HG03575 (cell line): Measurements from ENCODE around the gene SRSF3.
"Not testable (repeated sequence)": the region's sequence is repeated elsewhere in the genome, so short reads cannot be mapped to it uniquely, and the experiment has no call there.

Experiments used
- ATAC-seq: cut with Tn5 transposase; IDR thresholded peaks from one replicate; pipeline ENCODE4 v1.9.1; 2021; ENCODE audit not compliant: unreplicated experiment, insufficient number of reproducible peaks, low FRiP score; ENCODE audit errors: extremely low read depth

SRSF3 gene

DNA sequence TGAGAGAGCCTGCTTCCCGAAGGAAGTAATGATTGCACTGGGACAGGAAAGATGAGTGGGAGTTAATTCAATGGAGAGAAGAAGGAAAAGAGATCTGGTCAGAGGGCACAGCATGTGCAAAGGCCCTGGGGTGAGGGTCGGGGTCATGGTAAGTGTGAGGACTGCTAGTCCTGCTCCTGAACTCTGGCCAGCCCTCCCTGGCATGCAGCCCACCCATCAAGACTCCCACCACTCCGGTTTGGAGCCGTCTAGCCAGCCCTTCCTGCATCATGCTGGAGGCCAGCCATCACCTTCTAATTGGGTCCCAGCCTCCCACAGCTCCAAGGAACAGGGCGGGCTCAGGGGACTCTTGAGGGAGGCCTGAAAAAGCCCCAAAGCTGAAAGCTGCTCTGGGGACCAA, 42.1 kb downstream of the SRSF3 start:
- no peak for ATAC-seq

DNA sequence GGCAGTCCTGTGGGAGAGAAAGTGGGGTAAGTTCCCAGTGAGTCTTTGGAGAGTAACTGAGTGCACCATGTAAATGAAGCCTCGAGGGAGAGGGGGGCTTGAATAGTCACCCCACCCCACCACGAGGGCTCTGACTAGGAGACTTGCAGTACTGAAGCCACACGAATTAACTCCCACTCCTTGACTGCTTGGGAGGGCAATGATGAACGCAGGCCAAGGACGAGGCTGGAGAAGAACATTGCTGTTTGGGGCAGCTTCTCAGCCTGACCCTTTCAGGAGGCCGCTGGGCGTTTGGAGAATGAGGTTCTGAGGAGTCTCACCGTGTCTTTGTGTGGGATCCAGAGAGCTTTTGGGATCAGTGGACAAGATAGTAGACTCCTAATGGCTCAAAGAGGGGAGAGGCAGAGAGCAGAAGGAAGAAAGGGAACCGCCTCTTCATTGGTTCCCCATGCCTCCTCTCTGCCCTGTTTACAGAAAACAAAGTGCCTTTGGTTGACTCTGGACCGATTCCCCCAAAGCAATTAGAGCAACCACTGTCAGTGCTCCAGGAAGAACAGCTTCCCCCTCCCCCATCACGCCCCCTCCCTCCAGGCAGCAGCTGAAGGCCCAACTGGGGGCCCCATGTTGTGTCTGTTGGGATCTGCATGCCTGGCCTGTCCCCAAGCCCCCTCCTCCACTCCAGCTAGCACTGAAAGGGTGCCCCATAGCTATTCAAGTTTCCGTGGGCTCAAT, 42.7 kb downstream of the SRSF3 start:
- no peak for ATAC-seq

DNA sequence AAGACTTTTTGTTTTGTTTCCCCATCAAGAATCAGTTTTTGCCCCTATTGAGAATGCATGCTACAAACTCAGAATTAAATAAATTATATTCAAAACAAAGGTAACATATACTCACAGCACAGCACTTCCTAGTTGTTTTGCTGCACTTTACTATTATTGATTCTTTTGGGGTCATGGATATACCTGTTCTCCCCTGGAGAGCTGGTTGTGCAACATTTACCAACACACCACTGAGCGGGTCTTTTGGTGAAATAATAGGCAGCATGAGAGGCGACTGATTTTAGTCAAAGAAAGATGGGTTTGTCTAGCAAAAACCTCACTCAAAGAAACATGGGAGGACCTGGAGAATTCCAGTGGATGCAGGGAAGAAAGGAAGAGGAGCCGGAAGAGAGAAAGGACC, 44.4 kb downstream of the SRSF3 start:
- no peak for ATAC-seq

DNA sequence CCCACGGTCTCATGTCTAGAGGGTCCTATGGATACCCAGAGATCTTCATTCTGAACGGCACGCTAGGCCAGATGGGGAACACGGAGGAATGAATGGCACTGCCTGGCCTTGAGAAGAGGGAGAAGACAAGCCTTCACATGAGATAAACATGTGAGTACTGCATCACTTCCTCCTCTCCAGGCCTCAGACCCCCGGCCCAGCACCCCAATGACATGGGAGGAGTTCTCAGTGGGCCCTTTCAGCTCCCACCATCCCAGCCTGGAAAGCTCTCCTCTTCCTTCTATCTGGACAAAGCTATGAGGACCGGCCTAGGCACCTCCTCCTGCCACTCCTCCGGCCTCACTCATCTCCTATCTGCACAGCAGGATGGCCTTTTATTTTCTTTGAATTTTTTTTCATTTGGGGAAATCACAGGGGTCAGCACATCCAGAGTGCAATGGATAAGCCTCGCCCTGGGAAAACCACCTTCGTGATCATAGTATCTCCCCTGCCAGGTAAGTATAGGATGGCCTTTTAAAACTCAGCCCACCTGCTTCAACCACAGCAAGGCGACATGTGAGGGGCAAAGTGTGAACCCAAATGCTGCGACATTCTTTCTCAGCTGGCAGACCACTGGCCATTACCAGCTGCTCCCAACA, 45.1 kb downstream of the SRSF3 start:
- ATAC-seq = no peak

DNA sequence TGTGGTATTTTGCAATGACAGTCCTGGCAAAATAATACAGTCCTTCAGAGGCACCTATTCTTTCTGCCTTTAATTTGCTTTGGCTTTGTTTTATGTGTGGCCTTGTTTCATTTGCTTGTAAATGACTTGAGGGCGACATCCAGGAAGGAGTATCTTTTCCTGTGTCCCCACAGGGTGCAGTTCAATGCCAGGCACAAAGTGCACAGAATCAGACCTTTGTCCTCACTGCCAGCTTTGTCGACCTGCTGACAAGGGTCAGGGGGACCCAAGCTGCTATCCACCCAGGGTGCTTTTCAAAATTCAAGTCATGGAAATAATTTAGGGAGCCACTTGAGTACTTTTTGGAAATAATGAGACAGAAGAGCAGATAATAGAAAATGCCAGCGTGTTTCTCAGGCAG, 47.4 kb downstream of the SRSF3 start:
- ATAC-seq = no peak

DNA sequence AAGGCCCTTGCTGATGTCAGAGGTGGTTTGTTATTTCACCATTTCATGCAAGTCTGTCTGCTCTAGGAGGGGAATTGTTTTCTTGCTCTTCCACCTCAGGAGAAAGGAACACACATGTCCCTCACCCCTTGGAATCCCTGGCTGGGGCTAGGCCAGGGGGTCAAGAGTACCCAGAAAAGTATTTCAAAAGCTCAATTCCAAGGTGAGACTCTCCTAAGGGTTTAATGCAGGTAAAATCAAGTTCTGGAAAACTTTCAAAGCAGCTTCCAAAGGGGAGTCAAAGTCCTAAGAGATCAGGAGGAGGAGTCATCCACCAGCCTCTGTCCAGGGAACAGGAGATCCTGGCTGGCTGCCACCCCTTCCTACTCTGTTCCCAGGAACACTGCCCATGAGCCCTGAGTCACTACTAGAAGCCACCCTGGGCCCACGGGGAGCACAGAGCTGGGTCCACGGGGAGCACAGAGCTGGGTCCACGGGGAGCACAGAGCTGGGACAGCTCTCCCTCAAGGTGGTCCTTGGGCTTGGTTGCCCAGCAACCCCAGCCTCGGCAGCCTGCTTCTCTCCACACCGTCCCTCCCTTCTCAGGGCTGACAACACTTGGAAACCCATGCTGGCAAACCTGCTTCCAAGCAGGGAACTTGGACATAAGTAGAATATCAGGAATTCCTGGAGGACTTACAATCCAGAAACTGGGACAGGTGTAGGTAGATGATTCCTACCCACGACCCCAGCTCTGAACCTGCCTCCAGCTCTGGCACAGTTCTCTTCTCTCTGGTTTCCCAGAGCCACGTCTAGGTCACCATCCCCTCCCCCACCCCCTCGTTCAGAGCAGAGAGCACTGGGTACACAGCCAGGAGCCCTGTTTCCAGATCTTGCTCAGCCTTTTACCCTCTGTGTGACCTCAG, 49.0 kb downstream of the SRSF3 start:
- ATAC-seq = no peak

DNA sequence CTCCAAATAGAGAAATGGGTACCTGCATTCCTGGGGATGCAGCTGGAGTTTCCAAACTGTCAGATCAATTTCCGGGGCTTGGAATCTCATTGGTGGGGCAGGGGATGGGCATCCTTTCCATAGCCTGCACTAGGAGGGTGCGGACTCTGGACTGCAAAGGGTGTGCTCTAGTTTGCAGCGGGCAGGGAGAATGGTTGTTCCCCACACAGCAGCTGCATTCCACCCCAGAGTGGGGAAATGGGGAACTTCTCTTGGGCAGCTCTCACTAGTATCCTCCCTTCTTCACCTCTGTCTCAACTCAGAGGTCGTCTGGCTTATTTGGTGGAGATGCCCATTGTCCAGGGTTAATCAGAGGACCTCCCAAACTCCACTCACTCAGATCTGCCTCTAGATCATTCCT, 49.8 kb downstream of the SRSF3 start:
- ATAC-seq = no peak

DNA sequence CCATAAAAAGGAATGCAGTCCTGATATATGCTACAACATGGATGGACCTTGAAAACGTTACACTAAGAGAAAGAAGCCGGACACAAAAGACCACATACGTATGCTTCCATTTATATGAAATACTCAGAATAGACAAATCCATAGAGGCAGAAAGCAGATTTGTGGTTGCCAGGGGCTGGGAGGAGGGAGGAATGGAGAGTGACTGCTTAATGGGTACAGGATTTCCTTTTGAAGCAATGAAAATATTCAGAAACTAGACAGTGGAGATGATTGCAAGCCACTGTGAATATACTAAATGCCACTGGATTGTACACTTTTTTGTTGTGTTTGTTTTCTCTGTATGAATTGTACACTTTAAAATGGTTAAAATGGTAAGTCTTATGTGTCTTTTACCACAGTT, 54.9 kb downstream of the SRSF3 start:
- no peak for ATAC-seq

DNA sequence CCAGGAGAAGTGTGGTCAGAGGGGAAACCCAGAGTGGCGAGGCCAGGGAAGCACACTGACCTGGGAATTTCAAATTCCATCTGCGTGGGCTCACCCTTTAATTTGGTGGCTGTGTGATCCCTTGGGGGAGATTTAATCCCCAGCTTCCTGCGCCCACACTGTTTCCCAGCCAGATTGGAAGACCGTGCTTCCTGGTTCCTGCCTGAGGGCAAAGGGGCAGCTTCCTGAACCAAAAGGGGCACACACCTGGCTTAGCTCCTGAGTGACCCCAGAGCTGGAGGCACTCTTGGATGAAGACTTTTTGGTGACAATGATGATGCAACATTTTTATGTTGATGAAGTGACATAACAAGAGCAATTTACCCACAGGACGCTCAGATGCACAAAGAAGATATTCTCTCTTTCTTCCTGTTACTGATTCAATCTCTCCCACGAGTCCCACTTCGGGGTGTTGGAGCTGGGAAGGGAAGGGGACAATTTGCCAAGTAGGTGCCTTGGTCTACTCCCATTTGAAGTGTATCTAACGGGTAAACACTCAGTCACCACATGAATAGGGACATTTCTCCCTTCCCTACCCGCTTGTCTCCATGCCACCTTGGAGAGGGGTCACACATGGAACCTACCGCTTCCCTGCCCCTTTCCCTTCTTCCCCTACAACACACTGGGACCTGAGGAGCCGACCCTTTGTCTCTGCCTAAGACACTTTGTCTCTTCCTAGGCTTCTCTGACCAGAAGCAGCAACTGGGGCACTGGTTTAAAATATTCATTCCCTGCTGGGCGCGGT, 55.7 kb downstream of the SRSF3 start:
- no peak for ATAC-seq

DNA sequence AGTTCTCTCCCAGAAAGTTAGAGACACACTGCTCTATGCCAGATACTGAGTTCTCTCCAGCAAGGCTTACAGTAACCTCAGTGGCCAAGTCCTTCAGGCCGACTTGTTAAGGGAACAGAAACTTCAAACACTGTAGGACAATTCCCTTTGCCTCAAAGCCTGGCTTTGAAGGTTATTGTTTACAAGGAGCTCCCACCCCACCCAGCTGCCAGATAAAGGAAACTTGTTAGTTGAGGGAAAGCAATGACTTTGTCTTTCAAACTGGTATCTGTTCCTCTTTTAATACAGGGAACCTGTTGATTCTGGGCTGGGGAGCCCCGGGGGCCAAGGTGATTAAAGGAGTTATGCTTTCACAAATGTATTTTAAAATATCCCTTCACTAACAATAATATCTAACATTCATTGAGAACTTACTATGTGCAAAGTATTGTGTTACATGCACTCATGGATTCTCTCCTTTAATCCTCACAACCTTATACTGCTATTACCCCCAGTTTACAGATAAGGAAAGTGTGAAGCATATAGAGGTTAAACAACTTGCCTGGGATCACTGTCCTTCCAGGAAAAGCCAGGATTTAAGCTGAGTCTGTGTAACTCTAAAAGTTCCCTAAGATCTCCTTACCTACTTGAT, 56.8 kb downstream of the SRSF3 start:
- no peak for ATAC-seq

DNA sequence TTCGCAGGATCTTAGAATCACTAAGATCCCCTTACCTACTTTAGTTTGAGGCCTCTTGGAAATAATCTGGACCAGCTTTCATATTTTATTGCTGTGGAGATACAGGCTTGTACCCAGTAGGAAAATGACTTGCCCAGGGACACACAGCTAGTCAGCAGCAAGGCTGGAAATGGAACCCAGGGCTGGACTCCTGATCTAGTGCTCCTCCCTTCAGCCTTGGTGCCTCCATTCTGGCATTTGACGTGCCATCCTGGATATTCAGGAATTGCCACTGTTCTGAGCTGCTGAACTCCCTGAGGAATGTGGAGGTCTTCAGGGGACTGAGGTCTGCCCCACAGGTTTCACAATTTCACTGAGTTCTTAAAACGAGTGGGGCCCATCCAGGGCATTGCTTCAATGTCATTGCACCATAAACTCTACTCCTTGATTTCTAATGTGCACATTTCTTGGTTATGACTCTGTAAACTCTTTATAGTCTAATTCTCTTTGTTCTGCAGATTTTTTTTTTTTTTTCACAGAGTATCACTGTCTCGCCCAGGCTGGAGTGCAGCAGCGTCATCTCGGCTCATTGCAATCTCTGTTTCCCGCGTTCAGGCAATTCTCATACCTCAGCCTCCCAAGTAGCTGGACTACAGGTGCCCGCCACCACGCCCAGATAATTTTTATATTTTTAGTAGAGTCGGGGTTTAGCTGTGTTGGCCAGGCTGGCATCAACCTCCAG, 57.7 kb downstream of the SRSF3 start:
- no peak for ATAC-seq

DNA sequence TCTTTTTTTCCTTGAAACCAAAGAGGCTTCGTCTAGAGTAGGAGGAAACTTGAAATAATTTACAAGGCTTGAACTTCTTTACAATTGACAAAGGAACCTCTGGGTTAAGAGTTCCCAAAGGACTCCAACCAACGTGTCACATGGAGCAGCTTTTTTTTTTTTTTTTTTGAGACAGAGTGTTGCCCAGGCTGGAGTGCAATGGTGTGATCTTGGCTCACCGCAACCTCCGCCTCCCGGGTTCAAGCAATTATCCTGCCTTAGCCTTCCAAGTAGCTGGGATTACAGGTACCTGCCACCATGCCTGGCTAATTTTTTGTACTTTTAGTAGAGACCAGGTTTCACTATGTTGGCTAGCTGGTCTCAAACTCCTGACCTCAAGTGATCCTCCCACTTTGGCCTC, 60.3 kb downstream of the SRSF3 start:
- not testable (repeated sequence) for ATAC-seq
